ENCODE data around the gene SLC25A41.

DNA sequence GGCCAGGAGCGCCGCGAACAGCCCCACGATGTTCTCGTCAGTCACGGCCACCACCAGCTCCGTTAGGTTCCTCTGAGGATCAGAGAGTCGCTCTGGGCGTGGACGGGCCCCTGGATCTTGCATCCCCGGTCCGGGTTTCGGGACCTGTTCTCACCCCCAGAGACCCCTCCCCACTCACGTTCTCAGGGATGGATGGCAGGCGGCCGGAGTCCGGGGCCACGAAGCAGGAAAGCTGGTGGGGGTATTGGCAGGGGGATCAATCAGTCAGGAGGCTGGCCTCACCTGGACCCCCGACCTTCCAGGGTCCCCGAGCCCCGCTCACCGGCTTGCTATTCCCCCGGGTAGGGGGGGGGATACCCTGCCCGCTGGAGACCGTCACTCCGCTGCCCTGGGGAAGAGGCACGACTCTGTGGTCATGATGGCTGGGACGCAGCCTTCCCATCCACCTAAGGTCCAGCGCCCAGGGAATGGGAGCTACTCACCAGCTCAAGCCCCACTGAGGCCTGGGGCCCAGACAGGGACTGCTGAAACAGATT lies 43.4 kb upstream of the SLC25A41 start:
- TF ChIP-seq POLR2A (IDR thresholded peaks at IDR 0.05): no peak
- TF ChIP-seq CTCF (IDR thresholded peaks at IDR 0.05): no peak
